Measurements from ENCODE around the gene EVC2. TPM values are rescaled to one million over a fixed set of nuclear protein-coding genes. Genes with fewer than 3 reads are reported as not detected.

The EVC2 gene
- total and polyA plus RNA-seq, 9 of the 15 experiments (the other 6 are each of a cell fraction or from before 2014, with no cell fraction given): 0.03 to 0.55 (median 0.38) TPM; not detected in 1

DNA sequence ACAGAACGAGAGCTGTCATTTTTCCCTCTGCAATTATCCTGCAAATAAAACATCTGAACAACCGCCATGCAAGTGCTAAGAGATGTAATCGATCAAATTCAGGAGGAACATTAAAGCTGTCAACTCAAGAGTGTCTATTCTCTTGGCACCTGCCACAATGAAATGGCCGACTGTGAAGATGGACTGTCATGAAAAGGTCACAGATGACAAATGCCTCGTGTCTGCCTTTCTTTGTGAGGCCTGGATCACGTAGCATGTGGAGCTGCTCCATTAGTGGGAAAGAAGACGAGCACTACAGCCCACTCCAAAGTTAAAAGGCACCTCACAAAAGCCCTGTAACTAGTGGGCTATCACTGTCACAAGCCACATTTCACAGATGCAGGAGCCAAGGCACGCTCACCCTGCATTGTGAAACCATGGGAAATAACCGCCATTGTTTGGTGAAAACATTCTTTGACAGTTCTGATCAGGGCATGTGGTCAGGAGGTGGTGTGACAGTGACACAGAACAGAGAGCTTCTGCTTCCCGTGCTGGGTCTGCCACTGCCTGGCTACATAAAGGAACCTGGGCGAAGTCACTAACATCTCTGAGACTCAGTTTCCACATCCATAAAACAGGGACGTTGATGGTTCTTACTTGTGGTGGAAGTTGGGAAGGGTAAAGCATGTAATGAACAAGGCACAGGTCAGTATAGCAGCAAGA, 98.9 kb downstream of the EVC2 start:
- no peak overlapping the region for H3K9ac ChIP-seq (ENCODE audit: insufficient read depth in 1 of 2, low read depth in 2 of 2, low read length in 2 of 2)
- no peak for ATAC-seq
- WGBS (ENCODE audit: insufficient coverage, low coverage, missing lambda C conversion rate): 6% methylated on average over 12 of the region's 12 CpGs
- H3K4me3 ChIP-seq: no peak overlapping the region
- no peaks in the 10 kb centered on the region for H3K36me3 ChIP-seq (ENCODE audit: control insufficient read depth, insufficient read depth, low read length)
- no peaks in the 10 kb centered on the region for H3K79me2 ChIP-seq (ENCODE audit: control insufficient read depth, insufficient read depth, low read length)
- no peaks in the 10 kb centered on the region for H3K9me1 ChIP-seq (ENCODE audit: control insufficient read depth, insufficient read depth, low read length)
- H3K4me1 ChIP-seq (replicated peaks in 1 of 2; ENCODE audit: control insufficient read depth in 2 of 2, insufficient read depth in 2 of 2, low read length in 2 of 2): no peaks in the 10 kb centered on the region
- in situ Hi-C loops (cut with MboI): no loop called here
- ChIA-PET POLR2A (no interaction called here), CTCF (ENCODE audit: low intra/inter-chr PET ratio) (no interaction called here)
- FAIRE-seq: no peak
- peaks cover 0 to 7% of the 10 kb centered on the region in 2 experiments; a peak in 3 of 5 replicates for H3K27me3 ChIP-seq (ENCODE audit: control insufficient read depth in 2 of 2, insufficient read depth in 2 of 2, low read length in 2 of 2)
- no peak for DNase-seq (ENCODE audit: extremely low read depth in 1 of 4, low spot score in 3 of 4)
- no peak overlapping the region for H2AFZ ChIP-seq (ENCODE audit: low read depth, low read length)
- BruUV-seq (replicated peaks): no TSS peak
- no peak overlapping the region for H3K4me2 ChIP-seq (ENCODE audit: insufficient read depth, low read length)
- H3K27ac ChIP-seq (ENCODE audit: extremely low read depth, low read depth, low read length): no peak overlapping the region
- H3K9me3 ChIP-seq (replicated peaks; ENCODE audit: control insufficient read depth, insufficient read depth, low read depth, low read length): no peaks in the 10 kb centered on the region
- H4K20me1 ChIP-seq (replicated peaks; ENCODE audit: control insufficient read depth, insufficient read depth, low read length): no peaks in the 10 kb centered on the region
- intact Hi-C loops (cut with micrococcal nuclease): no loop called here
- TF ChIP-seq FOXM1 (IDR thresholded peaks at IDR 0.05; ENCODE audit: low read depth) (no peak), FOXM1 (CRISPR knock-in tag; IDR thresholded peaks at IDR 0.05; ENCODE audit: low read depth) (no peak), DDX20 (tag; IDR thresholded peaks at IDR 0.05; ENCODE audit: low read depth) (no peak), MED1 (CRISPR knock-in tag; IDR thresholded peaks at IDR 0.05; ENCODE audit: borderline replicate concordance) (no peak), TAF1 (IDR thresholded peaks at IDR 0.05; ENCODE audit: control insufficient read depth, extremely low read depth, insufficient read depth, low read length, severe bottlenecking) (no peak), ZNF431 (CRISPR knock-in tag; IDR thresholded peaks at IDR 0.05) (no peak), ZNF76 (CRISPR knock-in tag; IDR thresholded peaks at IDR 0.05; ENCODE audit: borderline replicate concordance) (no peak), NR2C1 (IDR thresholded peaks at IDR 0.05) (no peak), NR2C1 (tag; IDR thresholded peaks at IDR 0.05) (no peak), MECOM (CRISPR knock-in tag; IDR thresholded peaks at IDR 0.05) (no peak), ZNF384 (IDR thresholded peaks at IDR 0.05; ENCODE audit: low read depth, low read length) (no peak), COPS2 (conservative IDR thresholded peaks at IDR 0.05) (no peak), WHSC1 (IDR thresholded peaks at IDR 0.05; ENCODE audit: low read length) (no peak), GTF2E2 (tag; IDR thresholded peaks at IDR 0.05) (no peak), MCM7 (IDR thresholded peaks at IDR 0.05) (no peak)
- TF ChIP-seq, protein P1, sequence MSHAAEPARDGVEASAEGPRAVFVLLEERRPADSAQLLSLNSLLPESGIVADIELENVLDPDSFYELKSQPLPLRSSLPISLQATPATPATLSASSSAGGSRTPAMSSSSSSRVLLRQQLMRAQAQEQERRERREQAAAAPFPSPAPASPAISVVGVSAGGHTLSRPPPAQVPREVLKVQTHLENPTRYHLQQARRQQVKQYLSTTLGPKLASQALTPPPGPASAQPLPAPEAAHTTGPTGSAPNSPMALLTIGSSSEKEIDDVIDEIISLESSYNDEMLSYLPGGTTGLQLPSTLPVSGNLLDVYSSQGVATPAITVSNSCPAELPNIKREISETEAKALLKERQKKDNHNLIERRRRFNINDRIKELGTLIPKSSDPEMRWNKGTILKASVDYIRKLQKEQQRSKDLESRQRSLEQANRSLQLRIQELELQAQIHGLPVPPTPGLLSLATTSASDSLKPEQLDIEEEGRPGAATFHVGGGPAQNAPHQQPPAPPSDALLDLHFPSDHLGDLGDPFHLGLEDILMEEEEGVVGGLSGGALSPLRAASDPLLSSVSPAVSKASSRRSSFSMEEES (CRISPR knock-in tag; IDR thresholded peaks at IDR 0.05): no peak
- TF ChIP-seq, protein P2, sequence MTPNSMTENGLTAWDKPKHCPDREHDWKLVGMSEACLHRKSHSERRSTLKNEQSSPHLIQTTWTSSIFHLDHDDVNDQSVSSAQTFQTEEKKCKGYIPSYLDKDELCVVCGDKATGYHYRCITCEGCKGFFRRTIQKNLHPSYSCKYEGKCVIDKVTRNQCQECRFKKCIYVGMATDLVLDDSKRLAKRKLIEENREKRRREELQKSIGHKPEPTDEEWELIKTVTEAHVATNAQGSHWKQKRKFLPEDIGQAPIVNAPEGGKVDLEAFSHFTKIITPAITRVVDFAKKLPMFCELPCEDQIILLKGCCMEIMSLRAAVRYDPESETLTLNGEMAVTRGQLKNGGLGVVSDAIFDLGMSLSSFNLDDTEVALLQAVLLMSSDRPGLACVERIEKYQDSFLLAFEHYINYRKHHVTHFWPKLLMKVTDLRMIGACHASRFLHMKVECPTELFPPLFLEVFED (CRISPR knock-in tag; conservative IDR thresholded peaks at IDR 0.05): no peak
- TF ChIP-seq, protein P3, sequence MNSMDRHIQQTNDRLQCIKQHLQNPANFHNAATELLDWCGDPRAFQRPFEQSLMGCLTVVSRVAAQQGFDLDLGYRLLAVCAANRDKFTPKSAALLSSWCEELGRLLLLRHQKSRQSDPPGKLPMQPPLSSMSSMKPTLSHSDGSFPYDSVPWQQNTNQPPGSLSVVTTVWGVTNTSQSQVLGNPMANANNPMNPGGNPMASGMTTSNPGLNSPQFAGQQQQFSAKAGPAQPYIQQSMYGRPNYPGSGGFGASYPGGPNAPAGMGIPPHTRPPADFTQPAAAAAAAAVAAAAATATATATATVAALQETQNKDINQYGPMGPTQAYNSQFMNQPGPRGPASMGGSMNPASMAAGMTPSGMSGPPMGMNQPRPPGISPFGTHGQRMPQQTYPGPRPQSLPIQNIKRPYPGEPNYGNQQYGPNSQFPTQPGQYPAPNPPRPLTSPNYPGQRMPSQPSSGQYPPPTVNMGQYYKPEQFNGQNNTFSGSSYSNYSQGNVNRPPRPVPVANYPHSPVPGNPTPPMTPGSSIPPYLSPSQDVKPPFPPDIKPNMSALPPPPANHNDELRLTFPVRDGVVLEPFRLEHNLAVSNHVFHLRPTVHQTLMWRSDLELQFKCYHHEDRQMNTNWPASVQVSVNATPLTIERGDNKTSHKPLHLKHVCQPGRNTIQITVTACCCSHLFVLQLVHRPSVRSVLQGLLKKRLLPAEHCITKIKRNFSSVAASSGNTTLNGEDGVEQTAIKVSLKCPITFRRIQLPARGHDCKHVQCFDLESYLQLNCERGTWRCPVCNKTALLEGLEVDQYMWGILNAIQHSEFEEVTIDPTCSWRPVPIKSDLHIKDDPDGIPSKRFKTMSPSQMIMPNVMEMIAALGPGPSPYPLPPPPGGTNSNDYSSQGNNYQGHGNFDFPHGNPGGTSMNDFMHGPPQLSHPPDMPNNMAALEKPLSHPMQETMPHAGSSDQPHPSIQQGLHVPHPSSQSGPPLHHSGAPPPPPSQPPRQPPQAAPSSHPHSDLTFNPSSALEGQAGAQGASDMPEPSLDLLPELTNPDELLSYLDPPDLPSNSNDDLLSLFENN (IDR thresholded peaks at IDR 0.05; ENCODE audit: low read depth in 2 of 2, low read length in 2 of 2): no peak
